Osteoblast (primary cell): ENCODE data around the gene FMR1NB. TPM values are rescaled to one million over a fixed set of nuclear protein-coding genes. Genes with fewer than 3 reads are reported as not detected.

Experiments
- DNase-seq: peaks from one replicate; pipeline ENCODE4 v3.0.0; 2011; ENCODE audit warnings: low spot score, mixed read lengths; ENCODE audit not compliant: insufficient read length; ENCODE audit errors: missing footprints
- H2AFZ ChIP-seq: 2 replicates; pipeline ENCODE4 v1.6.0; 2011; ENCODE audit warnings: mild to moderate bottlenecking, low read length
- H3K27ac ChIP-seq: 2 replicates; pipeline ENCODE4 v1.5.1; 2011; ENCODE audit warnings: mild to moderate bottlenecking, low read depth, low read length, moderate library complexity
- H3K27me3 ChIP-seq: 2 replicates; pipeline ENCODE4 v1.6.0; 2012; ENCODE audit warnings: mild to moderate bottlenecking, control low read depth, inconsistent platforms, low read length, moderate library complexity; ENCODE audit not compliant: insufficient read depth
- H3K36me3 ChIP-seq: 2 replicates; pipeline ENCODE4 v1.5.1; 2011; ENCODE audit warnings: mild to moderate bottlenecking, low read length, control low read depth, moderate library complexity; ENCODE audit not compliant: insufficient read depth
- H3K4me1 ChIP-seq: 2 replicates; pipeline ENCODE4 v1.5.1; 2011; ENCODE audit warnings: mild to moderate bottlenecking, low read length, control low read depth, moderate library complexity; ENCODE audit not compliant: insufficient read depth
- H3K4me2 ChIP-seq: 2 replicates; pipeline ENCODE4 v1.6.0; 2011; ENCODE audit warnings: mild to moderate bottlenecking, low read length; ENCODE audit not compliant: insufficient read depth
- H3K4me3 ChIP-seq: fragments of 200-600 bp; sonication (generic); 3 replicates; pipeline ENCODE4 v1.5.1; 2012; ENCODE audit warnings: mild to moderate bottlenecking, low read length, inconsistent platforms; ENCODE audit not compliant: insufficient read depth
- H3K79me2 ChIP-seq: 2 replicates; pipeline ENCODE4 v1.6.0; 2012; ENCODE audit warnings: mild to moderate bottlenecking, low read length, control low read depth, inconsistent platforms; ENCODE audit not compliant: insufficient read depth
- H3K9me3 ChIP-seq: 2 replicates; pipeline ENCODE4 v1.5.1; 2011; ENCODE audit warnings: low read depth, low read length, control low read depth
- H4K20me1 ChIP-seq: 2 replicates; pipeline ENCODE4 v1.6.0; 2012; ENCODE audit warnings: mild to moderate bottlenecking, low read length, control low read depth; ENCODE audit not compliant: insufficient read depth
- CTCF ChIP-seq: IDR thresholded peaks from 2 replicates; pipeline ENCODE4 v1.5.1; 2011; ENCODE audit warnings: mild to moderate bottlenecking, low read depth, low read length, moderate library complexity; ENCODE audit errors: extremely low read depth
- total RNA-seq: library from RNA; depleted of rRNA; stranded (reverse); fragments of >200 nt; gene quantifications from 2 replicates; pipeline ENCODE4 v1.2.3, GENCODE V29; 2012

The FMR1NB gene
- total RNA-seq, 1 donor: not detected

GRCh38 chrX:148043271-148043855 is 62.2 kb downstream of the FMR1NB start:
- Histone ChIP-seq H3K4me3 (no peak overlapping the region), H4K20me1 (no peaks in the 10 kb centered on the region), H2AFZ (no peak overlapping the region), H3K27ac (no peak overlapping the region), H3K27me3 (no peaks in the 10 kb centered on the region), H3K79me2 (no peaks in the 10 kb centered on the region), H3K9me3 (no peaks in the 10 kb centered on the region), H3K36me3 (no peaks in the 10 kb centered on the region), H3K4me1 (no peaks in the 10 kb centered on the region), H3K4me2 (no peak overlapping the region)
- DNase-seq: no peak
- TF ChIP-seq CTCF: no peak

GRCh38 chrX:148047200-148047599 is 66.1 kb downstream of the FMR1NB start:
- no peaks in the 10 kb centered on the region for H3K79me2 ChIP-seq
- no peak overlapping the region for H3K27ac ChIP-seq
- H3K9me3 ChIP-seq: no peaks in the 10 kb centered on the region
- H3K36me3 ChIP-seq: no peaks in the 10 kb centered on the region
- H2AFZ ChIP-seq: no peak overlapping the region
- H3K4me2 ChIP-seq: no peak overlapping the region
- H4K20me1 ChIP-seq: no peaks in the 10 kb centered on the region
- no peaks in the 10 kb centered on the region for H3K27me3 ChIP-seq
- no peak for TF ChIP-seq CTCF
- no peaks in the 10 kb centered on the region for H3K4me1 ChIP-seq
- DNase-seq: no peak
- H3K4me3 ChIP-seq: no peak overlapping the region

- no peak overlapping the region for H2AFZ ChIP-seq
- no peaks in the 10 kb centered on the region for H3K27me3 ChIP-seq
- TF ChIP-seq CTCF: peak; percentile 50
Measured at GRCh38 chrX:148049441-148049840, 68.3 kb downstream of the FMR1NB start.

GRCh38 chrX:148051973-148052372 is 70.8 kb downstream of the FMR1NB start:
- no peak overlapping the region for H3K27ac ChIP-seq
- no peaks in the 10 kb centered on the region for H4K20me1 ChIP-seq
- H3K27me3 ChIP-seq: no peaks in the 10 kb centered on the region
- no peak overlapping the region for H3K4me3 ChIP-seq
- no peaks in the 10 kb centered on the region for H3K36me3 ChIP-seq
- H3K4me2 ChIP-seq: no peak overlapping the region
- no peaks in the 10 kb centered on the region for H3K9me3 ChIP-seq
- no peak overlapping the region for H2AFZ ChIP-seq
- H3K79me2 ChIP-seq: no peaks in the 10 kb centered on the region
- no peaks in the 10 kb centered on the region for H3K4me1 ChIP-seq
- no peak for DNase-seq
- TF ChIP-seq CTCF: no peak

More at GRCh38 chrX:148049441-148049840, 68.3 kb downstream of the FMR1NB start:
- H3K9me3 ChIP-seq: no peaks in the 10 kb centered on the region
- no peak overlapping the region for H3K4me3 ChIP-seq
- H3K4me1 ChIP-seq: no peaks in the 10 kb centered on the region
- no peaks in the 10 kb centered on the region for H3K79me2 ChIP-seq
- H3K36me3 ChIP-seq: no peaks in the 10 kb centered on the region
- no peak overlapping the region for H3K27ac ChIP-seq
- DNase-seq: no peak
- no peaks in the 10 kb centered on the region for H4K20me1 ChIP-seq
- H3K4me2 ChIP-seq: no peak overlapping the region
